ENCODE data around the gene RAB35. TPM values are rescaled to one million over a fixed set of nuclear protein-coding genes. Genes with fewer than 3 reads are reported as not detected.
"Not testable (repeated sequence)": the region's sequence is repeated elsewhere in the genome, so short reads cannot be mapped to it uniquely, and the experiment has no call there.

Gene RAB35
- polyA plus RNA-seq, 6 donors from 2014 or later, result 6.2 to 16.6 (median 14.6) TPM

GRCh38 chr12:120047072-120047471, 69.5 kb downstream of the RAB35 start:
- H3K36me3 Mint-ChIP-seq, result peaks cover 0 to 4% of the 10 kb centered on the region in 2 donors
- H3K4me1 Mint-ChIP-seq, result no peaks in the 10 kb centered on the region
- DNase-seq, result no peak
- H3K9me3 Mint-ChIP-seq, result peaks cover 0 to 7% (median 2%) of the 10 kb centered on the region in 7 donors
- no peak overlapping the region for H3K4me3 Mint-ChIP-seq
- H3K27me3 Mint-ChIP-seq, result peaks cover 0 to 2% (median 0%) of the 10 kb centered on the region in 3 donors
- no peak overlapping the region for H3K27ac Mint-ChIP-seq
- no peak for ATAC-seq (ENCODE audit: low read depth in 2 of 2)

GRCh38 chr12:120045367-120045766, 71.2 kb downstream of the RAB35 start:
- H3K4me3 Mint-ChIP-seq; H3K9me3 Mint-ChIP-seq; H3K36me3 Mint-ChIP-seq; ATAC-seq (ENCODE audit: low read depth in 2 of 2); H3K27ac Mint-ChIP-seq; H3K27me3 Mint-ChIP-seq; H3K4me1 Mint-ChIP-seq; DNase-seq: not testable (repeated sequence)

Other genes with a start within 250 kb of the RAB35 start
- gene CIT, start 239.4 kb downstream of the RAB35 start, polyA plus RNA-seq (ENCODE audit: low read depth in 6 of 6), result 1 to 10 TPM in 1 of 6 donors, under 1 TPM in 3, not detected in 2; 0.34 to 1.1 (median 0.58) TPM
- under 1 TPM in 5 of 6 donors, not detected in 1; 0.12 to 0.40 (median 0.30) TPM for gene BICDL1, start 127.5 kb downstream of the RAB35 start, polyA plus RNA-seq (ENCODE audit: low read depth in 6 of 6)
- 10 to 100 TPM; 11.1 to 23.9 (median 18.7) TPM for gene GCN1, start 78.0 kb upstream of the RAB35 start, polyA plus RNA-seq (ENCODE audit: low read depth in 6 of 6)
- gene RPLP0, start 84.4 kb upstream of the RAB35 start, polyA plus RNA-seq (ENCODE audit: low read depth in 6 of 6), result 1,000 to 10,000 TPM; 1,332 to 2,325 (median 1,674) TPM
- 1 to 10 TPM in 5 of 6 donors, under 1 TPM in 1; 0.95 to 6.0 (median 3.7) TPM for gene PXN, start 149.0 kb upstream of the RAB35 start, polyA plus RNA-seq (ENCODE audit: low read depth in 6 of 6)
- gene RNU4-2, start 175.2 kb upstream of the RAB35 start, polyA plus RNA-seq (ENCODE audit: low read depth in 6 of 6), result 100 to 1,000 TPM in 1 of 6 donors, 10 to 100 TPM in 1, not detected in 4; 82.0 to 107 TPM
- not detected for gene RNU4-1, start 176.5 kb upstream of the RAB35 start, polyA plus RNA-seq (ENCODE audit: low read depth in 6 of 6)
- 1 to 10 TPM; 1.3 to 4.3 (median 1.4) TPM for gene SIRT4, start 185.6 kb upstream of the RAB35 start, polyA plus RNA-seq (ENCODE audit: low read depth in 6 of 6)
- gene PLA2G1B, start 211.0 kb upstream of the RAB35 start, polyA plus RNA-seq (ENCODE audit: low read depth in 6 of 6), result not detected